ENCODE results near the gene MELTF.

Gene MELTF

DNA sequence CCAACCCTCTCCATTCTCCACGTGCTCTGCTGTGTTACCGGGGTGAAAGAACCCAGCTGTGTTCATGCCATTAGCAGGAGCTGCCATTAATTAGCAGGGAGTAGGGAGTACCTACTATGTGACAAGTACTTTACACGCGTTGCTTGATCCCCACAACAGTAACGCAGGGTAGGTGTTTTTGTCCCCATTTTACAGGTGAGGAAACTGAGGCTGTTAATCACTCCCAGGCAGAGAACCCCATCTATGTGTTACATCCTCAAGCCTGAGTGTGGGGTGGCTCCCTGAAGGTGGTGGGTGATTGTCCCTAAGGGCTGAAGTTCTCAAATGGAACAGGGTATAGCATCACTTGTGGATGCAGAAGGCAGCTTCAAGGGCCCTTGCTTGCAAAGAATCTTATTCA lies 22.8 kb downstream of the MELTF start:
- TF ChIP-seq, protein P1, sequence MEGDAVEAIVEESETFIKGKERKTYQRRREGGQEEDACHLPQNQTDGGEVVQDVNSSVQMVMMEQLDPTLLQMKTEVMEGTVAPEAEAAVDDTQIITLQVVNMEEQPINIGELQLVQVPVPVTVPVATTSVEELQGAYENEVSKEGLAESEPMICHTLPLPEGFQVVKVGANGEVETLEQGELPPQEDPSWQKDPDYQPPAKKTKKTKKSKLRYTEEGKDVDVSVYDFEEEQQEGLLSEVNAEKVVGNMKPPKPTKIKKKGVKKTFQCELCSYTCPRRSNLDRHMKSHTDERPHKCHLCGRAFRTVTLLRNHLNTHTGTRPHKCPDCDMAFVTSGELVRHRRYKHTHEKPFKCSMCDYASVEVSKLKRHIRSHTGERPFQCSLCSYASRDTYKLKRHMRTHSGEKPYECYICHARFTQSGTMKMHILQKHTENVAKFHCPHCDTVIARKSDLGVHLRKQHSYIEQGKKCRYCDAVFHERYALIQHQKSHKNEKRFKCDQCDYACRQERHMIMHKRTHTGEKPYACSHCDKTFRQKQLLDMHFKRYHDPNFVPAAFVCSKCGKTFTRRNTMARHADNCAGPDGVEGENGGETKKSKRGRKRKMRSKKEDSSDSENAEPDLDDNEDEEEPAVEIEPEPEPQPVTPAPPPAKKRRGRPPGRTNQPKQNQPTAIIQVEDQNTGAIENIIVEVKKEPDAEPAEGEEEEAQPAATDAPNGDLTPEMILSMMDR (conservative IDR thresholded peaks at IDR 0.05), result no peak
- no peak for TF ChIP-seq ZFX (IDR thresholded peaks at IDR 0.05)

DNA sequence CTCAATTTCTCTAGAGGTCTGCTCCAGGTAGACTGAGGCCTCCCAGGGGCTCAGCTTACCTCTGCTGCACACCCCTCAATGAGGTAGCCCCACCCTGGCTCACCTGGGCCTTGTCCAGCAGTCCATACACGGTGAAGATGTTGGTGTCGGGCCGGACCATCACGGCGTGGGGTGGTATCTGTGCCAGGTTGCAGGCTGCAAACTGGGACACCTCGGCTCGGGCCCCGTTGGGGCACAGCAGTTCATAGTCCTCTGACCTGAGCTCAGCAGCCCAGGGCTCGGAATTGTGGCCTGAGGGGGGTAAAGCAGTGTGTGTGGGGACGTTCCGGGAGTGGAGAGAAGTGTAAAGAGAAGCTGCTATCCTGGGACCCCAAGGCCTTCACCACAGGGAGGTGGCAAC lies 23.2 kb downstream of the MELTF start:
- H3K27ac ChIP-seq, result no peak overlapping the region
- TF ChIP-seq, protein P1 (conservative IDR thresholded peaks at IDR 0.05), result no peak
- TF ChIP-seq ZFX (IDR thresholded peaks at IDR 0.05), result no peak

More for the DNA sequence above, 22.8 kb downstream of the MELTF start:
- H3K27ac ChIP-seq, result no peak overlapping the region

DNA sequence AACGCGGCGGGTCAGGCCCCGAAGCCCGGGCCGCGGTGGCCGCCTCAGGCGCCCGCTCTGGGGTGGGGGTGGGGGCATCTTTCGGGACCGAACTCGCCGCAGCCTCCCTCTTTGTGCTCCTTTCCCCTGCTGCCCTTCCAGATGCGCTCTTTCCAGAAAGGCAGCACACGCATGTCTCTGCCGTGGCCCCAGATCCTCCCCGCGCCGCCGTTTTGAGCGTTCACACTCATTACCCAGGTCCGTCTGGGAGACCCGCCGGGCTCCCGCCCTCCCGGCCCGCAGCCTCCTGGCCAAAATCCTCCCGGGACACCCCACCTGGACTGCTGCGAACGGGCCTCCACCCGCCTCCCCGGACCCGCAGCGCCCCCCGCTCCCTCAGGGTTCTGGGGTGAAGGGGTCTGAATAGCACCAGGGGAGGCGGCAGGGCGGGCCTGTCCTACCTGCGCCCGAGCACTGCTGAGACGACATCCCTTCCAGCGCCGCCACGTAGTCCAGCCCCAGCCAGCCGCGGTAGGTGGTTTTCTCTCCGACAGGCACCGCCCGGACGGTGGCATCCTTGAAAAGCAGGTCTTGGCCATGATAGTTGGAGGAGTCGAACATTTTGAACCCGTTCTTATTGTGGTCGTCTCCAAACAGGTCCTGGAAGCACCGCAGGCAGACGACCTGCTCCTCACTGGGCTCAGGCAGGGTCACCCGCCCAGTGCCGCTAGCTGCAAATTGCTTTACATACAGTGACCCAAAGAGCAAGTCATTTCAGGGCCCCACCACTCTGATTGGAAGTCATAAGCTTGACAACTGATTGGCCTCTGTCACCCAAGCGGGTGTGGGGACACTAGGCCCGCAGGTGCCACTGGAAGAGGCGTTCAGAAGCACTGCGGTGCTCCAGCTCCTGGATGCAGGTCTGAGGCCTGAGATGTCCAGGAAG lies 25.9 kb downstream of the MELTF start:
- no peak for TF ChIP-seq ZFX (IDR thresholded peaks at IDR 0.05)
- TF ChIP-seq, protein P1 (conservative IDR thresholded peaks at IDR 0.05), result no peak
- H3K27ac ChIP-seq, result peak overlapping the region; percentile 92

DNA sequence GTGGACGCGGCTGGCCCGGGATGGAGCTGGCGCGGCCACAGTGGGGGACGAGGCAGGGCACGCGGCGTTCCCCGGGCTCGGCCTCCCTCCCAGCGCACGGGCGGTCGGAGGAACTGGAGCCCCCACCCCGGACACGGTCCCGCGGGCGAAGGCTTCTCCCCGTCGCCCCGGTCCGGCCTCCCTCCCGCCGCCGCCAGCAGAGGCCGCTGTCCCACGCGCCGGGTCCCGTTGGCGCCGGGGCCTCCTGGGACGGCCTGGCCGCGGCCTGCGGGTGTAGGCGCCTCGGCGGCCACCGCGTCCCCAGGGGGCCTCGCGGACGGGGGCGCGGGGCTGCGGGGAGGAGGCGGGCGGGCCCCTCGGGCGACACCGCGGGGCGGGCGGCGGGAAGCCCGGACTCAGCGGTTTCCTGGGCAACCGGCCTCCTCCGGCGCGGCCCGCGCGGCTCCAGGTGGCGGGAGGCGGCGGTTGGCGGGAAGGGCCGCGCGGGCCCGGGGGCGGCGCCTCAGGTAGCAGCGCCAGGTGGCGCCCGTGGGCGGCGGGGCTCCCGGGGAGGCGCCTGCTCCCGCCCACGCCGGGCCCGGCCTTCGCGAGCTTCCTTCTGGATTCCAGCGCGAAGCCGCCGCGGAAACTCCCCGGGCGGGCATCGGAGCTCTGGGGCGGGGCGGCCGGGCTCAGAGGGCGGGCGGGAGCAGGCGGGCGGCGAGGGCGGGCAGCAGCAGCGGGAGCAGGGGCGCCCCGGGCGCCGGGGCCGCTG lies 26.7 kb downstream of the MELTF start:
- peak overlapping the region; percentile 92 for H3K27ac ChIP-seq
- peak; percentile 99 for TF ChIP-seq ZFX (IDR thresholded peaks at IDR 0.05)
- TF ChIP-seq, protein P1 (conservative IDR thresholded peaks at IDR 0.05), result peak; percentile 99

DNA sequence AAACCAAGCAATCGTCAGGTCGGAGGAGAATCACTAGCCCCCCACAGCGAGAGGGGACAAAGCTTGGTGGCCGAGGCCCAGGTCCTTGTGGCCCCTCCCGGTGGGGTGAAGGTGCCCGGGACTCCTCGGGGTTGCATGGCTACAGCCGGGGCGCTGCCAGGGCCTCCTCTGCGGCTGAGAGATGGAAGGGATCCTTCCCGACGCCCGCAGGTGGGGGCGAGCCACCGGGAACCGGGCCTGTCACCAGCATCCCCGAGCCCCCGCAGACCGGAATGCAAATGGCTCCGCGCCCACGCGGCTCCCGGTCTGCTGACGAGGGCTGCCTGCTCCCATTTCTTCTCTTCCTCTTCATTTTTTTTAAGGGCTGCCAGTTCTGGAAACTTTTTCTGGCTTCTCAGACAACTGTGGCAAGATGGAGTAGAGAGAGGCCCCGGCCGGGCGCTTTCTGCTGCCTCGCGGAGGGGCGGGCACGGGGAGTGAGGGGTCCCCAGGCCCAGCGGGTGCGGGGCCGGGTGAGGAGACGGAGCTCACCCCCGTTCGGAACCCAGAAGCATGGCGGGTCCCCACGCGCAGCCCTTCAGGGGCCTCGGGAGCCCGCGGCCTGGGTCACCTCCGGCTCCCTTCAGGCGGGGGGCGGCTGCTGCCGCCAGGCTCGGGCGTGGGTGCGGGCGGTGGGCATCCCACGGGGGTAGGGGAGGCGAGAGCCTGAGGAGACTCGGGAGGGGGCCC lies 27.5 kb downstream of the MELTF start:
- no peak for TF ChIP-seq ZFX (IDR thresholded peaks at IDR 0.05)
- TF ChIP-seq, protein P1 (conservative IDR thresholded peaks at IDR 0.05), result no peak
- peak overlapping the region; percentile 92 for H3K27ac ChIP-seq

DNA sequence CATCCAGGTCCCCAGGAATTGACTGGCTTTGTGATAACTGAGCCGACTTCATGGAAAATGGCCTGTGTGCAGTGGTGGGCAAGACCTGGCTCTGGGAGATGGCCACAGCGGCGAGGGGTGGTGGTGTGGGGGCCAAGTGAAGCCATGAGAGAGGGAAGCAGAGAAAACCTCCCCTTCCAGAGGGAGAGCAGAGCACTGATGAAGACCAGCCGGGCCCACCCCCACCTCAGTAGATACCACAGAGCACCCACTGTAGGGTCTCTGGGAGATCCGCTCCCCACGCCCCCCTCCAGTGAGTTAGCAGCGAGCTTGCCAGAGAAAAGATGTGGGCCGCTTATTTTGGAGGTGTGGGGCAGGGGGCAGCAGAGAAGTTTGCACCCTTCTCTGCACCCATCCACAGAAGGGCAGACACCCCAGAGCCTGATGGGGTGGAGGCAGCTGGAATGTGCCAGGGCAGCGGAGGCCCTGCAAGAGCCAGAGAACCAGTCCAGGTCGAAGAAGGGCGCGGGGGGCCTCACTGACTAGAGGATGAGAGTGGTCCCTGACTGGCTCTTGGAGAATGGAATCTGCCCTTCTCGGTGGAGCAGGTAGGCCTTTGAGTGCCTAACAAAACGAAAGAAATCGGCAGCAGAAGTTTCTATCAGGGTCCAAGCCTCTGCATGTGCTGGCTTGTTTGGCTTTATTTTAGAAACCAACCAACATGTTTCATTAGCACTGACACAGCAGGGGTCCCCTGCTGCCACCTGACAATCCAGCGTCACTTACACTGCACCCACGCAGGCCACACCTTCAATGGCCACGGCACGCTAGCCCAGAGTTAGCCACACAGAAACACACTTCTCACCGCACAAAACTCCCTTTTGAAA lies 28.3 kb downstream of the MELTF start:
- TF ChIP-seq ZFX (IDR thresholded peaks at IDR 0.05), result no peak
- TF ChIP-seq, protein P1 (conservative IDR thresholded peaks at IDR 0.05), result no peak

More for the DNA sequence above, 28.3 kb downstream of the MELTF start:
- peak overlapping the region; percentile 92; the same call in 1 of the 2 replicates for H3K27ac ChIP-seq
